BJ (cell line): Measurements from ENCODE around the gene POLR3K. TPM values are rescaled to one million over a fixed set of nuclear protein-coding genes. Genes with fewer than 3 reads are reported as not detected.

Source experiments
- CTCF ChIA-PET: fragments of 350-600 bp; formaldehyde crosslinking; extraction: SDS; loops from one replicate; lab custom pipeline; 2021; ENCODE audit warnings: antibody characterized with exemption, inconsistent platforms; lab: Yijun Ruan, JAX
- POLR2A ChIA-PET: fragments of 300-600 bp; sonication (Branson Sonifier 250); formaldehyde crosslinking; extraction: SDS; loops from one replicate; lab custom pipeline; 2021; ENCODE audit warnings: antibody characterized with exemption; lab: Charles Lee
- DNase-seq: peaks from one replicate; pipeline ENCODE4 v3.0.0-alpha.2; 2011; ENCODE audit warnings: low read depth
- H3K27me3 ChIP-seq: 2 replicates; pipeline ENCODE4 v1.6.0; 2011; ENCODE audit warnings: low read length; ENCODE audit not compliant: control insufficient read depth, insufficient read depth
- H3K36me3 ChIP-seq: 2 replicates; pipeline ENCODE4 v1.5.1; 2011; ENCODE audit warnings: low read length; ENCODE audit not compliant: control insufficient read depth, insufficient read depth
- H3K4me3 ChIP-seq: 2 replicates; pipeline ENCODE4 v1.5.1; 2011; ENCODE audit warnings: low read depth, mild to moderate bottlenecking, control low read depth, low read length
- polyA plus RNA-seq: library from polyadenylated mRNA; depleted of rRNA; stranded (reverse); fragments of >200 nt; gene quantifications from 2 replicates; pipeline ENCODE4 v1.2.3, GENCODE V29; 2011
- TF ChIP-seq, protein P1 (sequence below): IDR thresholded peaks from 2 replicates; pipeline ENCODE4 v1.5.1; 2011; ENCODE audit warnings: low read depth, mild to moderate bottlenecking, control low read depth, inconsistent platforms, low read length, moderate library complexity; ENCODE audit not compliant: insufficient read depth

POLR3K gene
- polyA plus RNA-seq, 1 experiment = 14.3 TPM

DNA sequence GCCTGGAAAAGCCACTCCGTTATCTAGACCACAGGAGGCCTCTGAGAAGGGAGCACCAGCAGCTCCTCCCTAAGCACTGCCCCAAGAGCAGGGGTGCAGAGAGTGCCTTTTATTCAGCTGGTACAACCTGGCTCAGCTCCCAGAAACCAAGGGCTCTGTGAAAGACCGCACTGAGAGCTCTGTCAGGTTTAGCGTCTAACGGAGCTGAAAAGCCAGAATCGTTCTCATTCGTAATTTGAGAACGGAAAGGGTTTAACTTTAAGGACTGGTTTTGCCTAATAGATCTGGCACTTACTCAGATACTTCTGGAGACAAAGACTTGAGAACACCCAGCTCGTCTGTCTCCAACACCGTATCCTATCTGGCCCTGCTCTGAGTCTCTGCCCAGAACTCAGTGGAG, 38.1 kb upstream of the POLR3K start:
- TF ChIP-seq, protein P1, sequence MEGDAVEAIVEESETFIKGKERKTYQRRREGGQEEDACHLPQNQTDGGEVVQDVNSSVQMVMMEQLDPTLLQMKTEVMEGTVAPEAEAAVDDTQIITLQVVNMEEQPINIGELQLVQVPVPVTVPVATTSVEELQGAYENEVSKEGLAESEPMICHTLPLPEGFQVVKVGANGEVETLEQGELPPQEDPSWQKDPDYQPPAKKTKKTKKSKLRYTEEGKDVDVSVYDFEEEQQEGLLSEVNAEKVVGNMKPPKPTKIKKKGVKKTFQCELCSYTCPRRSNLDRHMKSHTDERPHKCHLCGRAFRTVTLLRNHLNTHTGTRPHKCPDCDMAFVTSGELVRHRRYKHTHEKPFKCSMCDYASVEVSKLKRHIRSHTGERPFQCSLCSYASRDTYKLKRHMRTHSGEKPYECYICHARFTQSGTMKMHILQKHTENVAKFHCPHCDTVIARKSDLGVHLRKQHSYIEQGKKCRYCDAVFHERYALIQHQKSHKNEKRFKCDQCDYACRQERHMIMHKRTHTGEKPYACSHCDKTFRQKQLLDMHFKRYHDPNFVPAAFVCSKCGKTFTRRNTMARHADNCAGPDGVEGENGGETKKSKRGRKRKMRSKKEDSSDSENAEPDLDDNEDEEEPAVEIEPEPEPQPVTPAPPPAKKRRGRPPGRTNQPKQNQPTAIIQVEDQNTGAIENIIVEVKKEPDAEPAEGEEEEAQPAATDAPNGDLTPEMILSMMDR = no peak
- POLR2A ChIA-PET = no interaction called here
- peaks cover 32% of the 10 kb centered on the region for H3K36me3 ChIP-seq
- H3K27me3 ChIP-seq = no peaks in the 10 kb centered on the region
- H3K4me3 ChIP-seq = no peak overlapping the region
- CTCF ChIA-PET = interaction anchor here (0.7 to 17.6 kb wide), 3 partner anchors 9 to 22 kb away, joined by 3 to 544 read pairs (median 15); partner anchors contain the start of genes MPG and RHBDF1
- DNase-seq = no peak

DNA sequence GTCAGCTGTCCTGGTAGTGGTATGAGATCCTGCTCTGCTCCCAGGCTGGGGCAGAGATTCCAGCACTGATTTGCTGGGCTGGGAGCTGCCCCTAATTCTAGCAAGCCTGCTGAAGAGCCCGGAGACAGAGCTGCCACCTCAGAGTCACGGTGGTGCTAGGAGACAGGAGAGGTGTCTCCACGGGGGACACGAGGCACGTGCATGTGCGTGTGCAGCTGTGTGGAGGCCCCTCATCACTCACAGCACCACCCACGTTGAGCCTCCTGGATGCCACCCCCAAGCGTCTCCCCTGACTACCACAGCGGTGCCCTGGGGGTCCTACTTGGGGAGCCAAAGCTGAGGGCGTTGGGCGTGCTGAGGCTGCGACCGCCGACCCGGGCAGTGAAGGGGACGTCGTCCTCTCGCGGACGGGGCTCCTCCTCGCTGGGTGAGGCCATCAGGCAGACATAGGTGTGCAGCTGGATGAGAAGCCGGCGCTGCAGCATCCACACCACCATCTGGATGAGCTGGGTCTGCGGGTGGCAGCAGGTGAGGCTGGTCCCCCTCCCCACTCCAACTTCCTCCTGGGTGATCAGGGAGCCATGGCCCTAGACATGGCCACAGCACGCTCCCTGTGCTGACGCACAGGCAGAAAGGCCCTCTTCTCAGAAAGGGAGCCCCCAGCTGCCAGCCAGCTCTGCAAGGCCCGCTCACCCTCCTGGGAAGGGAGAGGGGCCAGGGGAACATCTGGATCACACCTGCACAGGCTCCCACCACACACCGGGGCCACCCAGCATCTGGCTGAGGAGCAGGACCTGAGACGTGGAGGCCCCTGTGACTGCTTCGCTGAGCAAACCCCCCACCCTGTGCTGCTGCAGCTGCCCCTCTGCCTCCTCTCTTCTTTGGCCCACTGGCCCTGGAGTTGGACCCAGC, 36.2 kb upstream of the POLR3K start:
- H3K27me3 ChIP-seq = no peaks in the 10 kb centered on the region
- DNase-seq = no peak
- peaks cover 41% of the 10 kb centered on the region for H3K36me3 ChIP-seq
- ChIA-PET POLR2A (no interaction called here), CTCF (interaction anchor here (1.0 to 17.6 kb wide), 3 partner anchors 12 to 20 kb away, joined by 4 to 544 read pairs (median 15); partner anchors contain the start of genes MPG and RHBDF1)
- no peak overlapping the region for H3K4me3 ChIP-seq
- TF ChIP-seq, protein P1 = no peak

DNA sequence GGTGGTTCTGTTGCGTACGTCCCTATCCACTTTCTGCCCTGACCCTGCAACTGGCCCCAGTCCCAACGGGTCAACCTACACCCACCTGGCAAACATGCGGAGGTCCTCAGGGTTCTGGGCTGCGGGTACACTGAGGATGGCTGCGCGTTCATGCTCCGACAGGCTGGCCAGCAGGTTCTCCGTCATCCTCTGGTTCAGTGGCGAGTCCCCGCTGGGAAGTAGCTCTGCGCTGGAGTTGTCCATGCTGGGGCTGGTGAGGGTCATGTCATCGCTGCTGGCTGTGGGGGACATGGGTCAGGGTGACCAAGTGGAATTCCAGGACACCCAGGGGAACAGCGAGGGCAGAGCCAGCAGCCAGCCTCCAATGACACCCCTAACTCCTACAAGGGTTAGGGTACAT, 35.2 kb upstream of the POLR3K start:
- POLR2A ChIA-PET = no interaction called here
- Histone ChIP-seq H3K36me3 (peaks cover 46% of the 10 kb centered on the region), H3K27me3 (no peaks in the 10 kb centered on the region), H3K4me3 (no peak overlapping the region)
- TF ChIP-seq, protein P1 = no peak
- CTCF ChIA-PET = interaction anchor here (17.6 kb wide), 1 partner anchor 19 kb away, joined by 544 read pairs; the partner anchor contains the start of genes MPG and RHBDF1
- DNase-seq = no peak

DNA sequence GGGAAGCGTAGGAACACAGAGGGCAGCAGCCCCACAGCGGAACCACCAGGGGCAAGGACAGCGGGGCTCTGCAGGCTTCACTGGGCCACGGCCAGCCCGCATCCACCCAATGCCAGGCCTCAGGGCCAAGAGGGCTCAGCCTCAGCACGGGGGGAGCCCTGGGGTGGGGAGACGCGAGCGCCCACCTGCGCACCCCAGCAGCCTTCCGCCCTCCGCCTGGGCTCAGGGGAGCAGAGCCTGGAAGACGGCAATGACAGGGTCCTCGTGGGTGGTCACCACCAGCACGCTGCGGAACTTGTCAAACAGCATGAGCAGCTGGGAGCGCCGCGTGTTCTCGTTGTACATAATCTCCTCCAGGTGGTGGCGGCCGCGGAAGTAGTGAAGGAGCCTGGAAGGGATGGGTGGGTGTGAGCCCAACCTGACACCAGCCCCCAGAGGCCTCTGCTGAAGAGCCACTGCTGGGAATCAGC, 33.1 kb upstream of the POLR3K start:
- TF ChIP-seq, protein P1 = no peak
- POLR2A ChIA-PET = no interaction called here
- Histone ChIP-seq H3K4me3 (no peak overlapping the region), H3K27me3 (no peaks in the 10 kb centered on the region), H3K36me3 (peaks cover 40% of the 10 kb centered on the region)
- no peak for DNase-seq
- CTCF ChIA-PET = interaction anchor here (1.1 to 17.6 kb wide), 4 partner anchors 10 to 276 kb away, joined by 3 to 544 read pairs (median 11); partner anchors contain the start of genes MPG and RHBDF1

DNA sequence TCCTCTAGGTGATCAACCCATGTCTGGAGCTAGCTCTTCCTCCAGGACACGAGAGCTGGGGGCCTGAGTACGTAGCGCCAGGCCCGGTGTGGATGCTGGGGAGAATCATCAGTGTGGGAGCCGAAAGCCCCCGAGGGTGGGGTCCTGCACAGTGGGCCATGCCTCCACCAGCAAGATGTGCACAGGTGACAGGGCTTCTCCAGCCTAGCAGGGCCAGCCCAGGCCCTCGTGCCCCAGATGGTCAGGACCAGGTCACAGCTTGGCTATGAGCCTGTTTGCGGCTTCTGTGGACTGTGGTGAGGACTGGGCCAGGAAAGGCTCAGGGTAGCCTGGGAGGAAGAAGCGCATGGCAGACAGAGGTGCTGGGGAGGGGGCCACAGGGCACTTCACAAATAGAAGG, 32.5 kb upstream of the POLR3K start:
- no peak for DNase-seq
- TF ChIP-seq, protein P1 = no peak
- Histone ChIP-seq H3K27me3 (no peaks in the 10 kb centered on the region), H3K4me3 (no peak overlapping the region), H3K36me3 (peaks cover 39% of the 10 kb centered on the region)
- CTCF ChIA-PET = interaction anchor here (1.1 to 17.6 kb wide), 4 partner anchors 11 to 276 kb away, joined by 3 to 544 read pairs (median 11); partner anchors contain the start of genes MPG and RHBDF1
- POLR2A ChIA-PET = no interaction called here
